H9 (cell line): ENCODE results near the gene MRPL20. TPM values are rescaled to one million over a fixed set of nuclear protein-coding genes. Genes with fewer than 3 reads are reported as not detected.
A peak's percentile ranks its signal among the peaks of the same experiment; 100 is the strongest.

Experiments used
- DNase-seq: peaks from one replicate; pipeline ENCODE4 v3.0.0-alpha.2; 2017
- H2AFZ ChIP-seq: one replicate; pipeline ENCODE4 v1.6.1; 2013; ENCODE audit warnings: mild to moderate bottlenecking, low read length, control low read depth, moderate library complexity
- H2AK5ac ChIP-seq: 2 replicates; pipeline ENCODE4 v1.6.1; 2013; ENCODE audit warnings: low read length, control low read depth, mixed read lengths; ENCODE audit not compliant: insufficient read length
- H2BK120ac ChIP-seq: one replicate; pipeline ENCODE4 v1.6.1; 2013; ENCODE audit warnings: low read depth, mild to moderate bottlenecking, low read length, control low read depth, inconsistent platforms; ENCODE audit not compliant: poor library complexity, severe bottlenecking
- H2BK12ac ChIP-seq: 2 replicates; pipeline ENCODE4 v1.6.1; 2013; ENCODE audit warnings: low read length, control low read depth, mixed read lengths, low read depth; ENCODE audit not compliant: insufficient read length
- H2BK15ac ChIP-seq: 2 replicates; pipeline ENCODE4 v1.6.1; 2013; ENCODE audit warnings: low read depth, low read length, control low read depth
- H2BK20ac ChIP-seq: one replicate; pipeline ENCODE4 v1.6.1; 2013; ENCODE audit warnings: low read depth, mild to moderate bottlenecking, low read length, control low read depth, inconsistent platforms; ENCODE audit not compliant: poor library complexity, severe bottlenecking
- H2BK5ac ChIP-seq: 2 replicates; pipeline ENCODE4 v1.6.1; 2013; ENCODE audit warnings: low read length, control low read depth, mixed read lengths; ENCODE audit not compliant: insufficient read length
- H3K14ac ChIP-seq: 2 replicates; pipeline ENCODE4 v1.6.1; 2013; ENCODE audit warnings: low read length, control low read depth; ENCODE audit not compliant: insufficient read depth
- H3K18ac ChIP-seq: 2 replicates; pipeline ENCODE4 v1.6.1; 2013; ENCODE audit warnings: low read depth, mild to moderate bottlenecking, mixed read lengths, low read length, control low read depth; ENCODE audit not compliant: insufficient read length
- H3K23ac ChIP-seq: 2 replicates; pipeline ENCODE4 v1.6.1; 2013; ENCODE audit warnings: low read length, control low read depth, mixed read lengths, low read depth; ENCODE audit not compliant: insufficient read length
- H3K23me2 ChIP-seq: 2 replicates; pipeline ENCODE4 v1.6.1; 2013; ENCODE audit warnings: low read depth, mild to moderate bottlenecking, mixed read lengths, low read length, control low read depth; ENCODE audit not compliant: insufficient read length, poor library complexity, severe bottlenecking
- H3K27ac ChIP-seq: 2 replicates; pipeline ENCODE4 v1.5.1; 2013; ENCODE audit warnings: low read length, control low read depth, mixed read lengths, low read depth; ENCODE audit not compliant: insufficient read length
- H3K27me3 ChIP-seq: 2 replicates; pipeline ENCODE4 v1.6.1; 2013; ENCODE audit warnings: low read length, control low read depth, inconsistent platforms; ENCODE audit not compliant: insufficient read depth
- H3K4ac ChIP-seq: 2 replicates; pipeline ENCODE4 v1.6.1; 2013; ENCODE audit warnings: low read depth, mild to moderate bottlenecking, control low read depth, inconsistent platforms, low read length, moderate library complexity
- H3K4me1 ChIP-seq: 2 replicates; pipeline ENCODE4 v1.6.1; 2013; ENCODE audit warnings: low read length, control low read depth, inconsistent platforms; ENCODE audit not compliant: insufficient read depth
- H3K4me2 ChIP-seq: 2 replicates; pipeline ENCODE4 v1.6.1; 2013; ENCODE audit warnings: low read length, control low read depth, mixed read lengths; ENCODE audit not compliant: insufficient read length, insufficient read depth
- H3K56ac ChIP-seq: 2 replicates; pipeline ENCODE4 v1.6.1; 2013; ENCODE audit warnings: low read depth, mild to moderate bottlenecking, mixed read lengths, low read length, control low read depth; ENCODE audit not compliant: insufficient read length
- H3K79me1 ChIP-seq: 2 replicates; pipeline ENCODE4 v1.6.1; 2013; ENCODE audit warnings: low read depth, mild to moderate bottlenecking, moderate library complexity, low read length, control low read depth, inconsistent platforms; ENCODE audit not compliant: insufficient read depth, poor library complexity, severe bottlenecking
- H3K79me2 ChIP-seq: 2 replicates; pipeline ENCODE4 v1.6.1; 2013; ENCODE audit warnings: low read length, control low read depth, inconsistent platforms; ENCODE audit not compliant: insufficient read depth
- H3K9ac ChIP-seq: 2 replicates; pipeline ENCODE4 v1.6.1; 2013; ENCODE audit warnings: low read length, control low read depth, mixed read lengths; ENCODE audit not compliant: insufficient read length; ENCODE audit errors: extremely low read depth
- H3K9me3 ChIP-seq: one replicate; pipeline ENCODE4 v1.6.1; 2013; ENCODE audit warnings: low read depth, low read length, inconsistent platforms; ENCODE audit not compliant: control insufficient read depth
- H3T11ph ChIP-seq: one replicate; pipeline ENCODE4 v1.6.1; 2013; ENCODE audit warnings: mild to moderate bottlenecking, low read length, control low read depth, inconsistent platforms
- H4K20me1 ChIP-seq: one replicate; pipeline ENCODE4 v1.6.1; 2013; ENCODE audit not compliant: control insufficient read depth, insufficient read length, insufficient read depth
- H4K5ac ChIP-seq: 2 replicates; pipeline ENCODE4 v1.6.1; 2013; ENCODE audit warnings: low read depth, mild to moderate bottlenecking, mixed read lengths, low read length, control low read depth; ENCODE audit not compliant: insufficient read length
- H4K8ac ChIP-seq: replicated peaks from 2 replicates; pipeline ENCODE4 v1.6.1; 2013; ENCODE audit warnings: low read length, control low read depth, mixed read lengths, low read depth; ENCODE audit not compliant: insufficient read length
- H4K91ac ChIP-seq: 2 replicates; pipeline ENCODE4 v1.6.1; 2013; ENCODE audit warnings: low read depth, mild to moderate bottlenecking, moderate library complexity, mixed read lengths, low read length, control low read depth; ENCODE audit not compliant: insufficient read length
- H3K27ac Mint-ChIP-seq, 3 experiments: 2 replicates in 2 of 3; 3 replicates in 1 of 3; pipeline ENCODE4 v1.8.0; 2020 to 2021; ENCODE audit warnings: mixed read lengths in 3 of 3, mild to moderate bottlenecking in 1 of 3, moderate library complexity in 1 of 3
- H3K27me3 Mint-ChIP-seq: 2 replicates; pipeline ENCODE4 v1.8.0; 2021; ENCODE audit warnings: low read depth, mild to moderate bottlenecking, moderate library complexity, mixed read lengths
- H3K36me3 Mint-ChIP-seq, 3 experiments: 2 replicates in 2 of 3; 3 replicates in 1 of 3; pipeline ENCODE4 v1.8.0; 2020 to 2021; ENCODE audit warnings: low read depth in 3 of 3, mixed read lengths in 3 of 3; ENCODE audit not compliant: insufficient read depth in 1 of 3
- H3K4me1 Mint-ChIP-seq, 2 experiments: 2 replicates each; pipeline ENCODE4 v1.8.0; 2020; ENCODE audit warnings: mixed read lengths in 2 of 2
- H3K4me3 Mint-ChIP-seq, 2 experiments: 2 replicates in 1 of 2; 3 replicates in 1 of 2; pipeline ENCODE4 v1.8.0; 2020 to 2021; ENCODE audit warnings: mild to moderate bottlenecking in 2 of 2, mixed read lengths in 2 of 2, moderate library complexity in 1 of 2
- H3K9me3 Mint-ChIP-seq, 2 experiments: 2 replicates in 1 of 2; 3 replicates in 1 of 2; pipeline ENCODE4 v1.8.0; 2020; ENCODE audit warnings: mild to moderate bottlenecking in 2 of 2, mixed read lengths in 2 of 2, moderate library complexity in 1 of 2
- CTCF ChIP-seq: fragments of 200-600 bp; sonication (generic); conservative IDR thresholded peaks from 3 replicates; pipeline ENCODE4 v1.8.0; 2021; ENCODE audit warnings: antibody characterized with exemption, mild to moderate bottlenecking
- WGBS: extraction: QIAGEN DNeasy Blood & Tissue Kit; methylation state at CpG from one replicate; pipeline ENCODE4 v1.1.7; 2013; ENCODE audit warnings: missing lambda C conversion rate, low lambda C conversion rate, mixed read lengths; ENCODE audit not compliant: insufficient read length; ENCODE audit errors: extremely low coverage; 5-methylcytosine and 5-hydroxymethylcytosine counted together
- total RNA-seq: library from RNA; stranded (reverse); gene quantifications from 2 replicates; pipeline ENCODE4 v1.2.1, GENCODE V29; 2021

MRPL20 gene
- total RNA-seq, 1 experiment from 2014 or later, result 162 TPM

- no peaks in the 10 kb centered on the region for H3K4me1 ChIP-seq
- no peak overlapping the region for H3T11ph ChIP-seq
- H3K9me3 ChIP-seq, result no peaks in the 10 kb centered on the region
- no peak overlapping the region for H2BK20ac ChIP-seq
- H2AFZ ChIP-seq, result no peak overlapping the region
- peaks cover 14% of the 10 kb centered on the region for H3K79me1 ChIP-seq
- peaks cover 2% of the 10 kb centered on the region for H4K20me1 ChIP-seq
- H4K91ac ChIP-seq, result no peak overlapping the region
- H3K27me3 ChIP-seq, result no peaks in the 10 kb centered on the region
- H2BK5ac ChIP-seq, result no peak overlapping the region
- Mint-ChIP-seq H3K36me3 (peaks cover 52 to 88% (median 70%) of the 10 kb centered on the region in 3 experiments), H3K4me3 (peak overlapping the region; percentile 90), H3K4me1 (peaks cover 24 to 38% of the 10 kb centered on the region in 2 experiments), H3K27me3 (peaks cover 1% of the 10 kb centered on the region; the same call in 1 of the 2 replicates), H3K9me3 (peaks cover 0 to 2% of the 10 kb centered on the region in 2 experiments; a peak in 2 of 5 replicates), H3K27ac (peak overlapping the region in 1 of 3 experiments; percentile 96; a peak in 5 of 7 replicates)
- H3K27ac ChIP-seq, result no peak overlapping the region
- WGBS, result no CpG with 5 or more reads among the region's 22 CpGs
- peak overlapping the region; percentile 69 for H3K4me2 ChIP-seq
- no peak overlapping the region for H2BK15ac ChIP-seq
- H3K9ac ChIP-seq, result no peak overlapping the region
- H3K23me2 ChIP-seq, result peaks cover 11% of the 10 kb centered on the region
- no peak overlapping the region for H2BK120ac ChIP-seq
- no peak overlapping the region for H2BK12ac ChIP-seq
- H3K14ac ChIP-seq, result no peak overlapping the region
- no peak overlapping the region for H3K4ac ChIP-seq
- H2AK5ac ChIP-seq, result no peak overlapping the region
- H4K5ac ChIP-seq, result no peak overlapping the region
- no peak overlapping the region for H3K18ac ChIP-seq
- no peak overlapping the region for H3K23ac ChIP-seq
- no peak overlapping the region for H4K8ac ChIP-seq
- H3K56ac ChIP-seq, result no peak overlapping the region
- peaks cover 8% of the 10 kb centered on the region; the same call in 1 of the 2 replicates for H3K79me2 ChIP-seq
- no peak for TF ChIP-seq CTCF
- DNase-seq, result no peak
Measured at GRCh38 chr1:1400576-1401456, 6.3 kb downstream of the MRPL20 start.
